ENCODE results near the gene TIMM21. TPM values are rescaled to one million over a fixed set of nuclear protein-coding genes. Genes with fewer than 3 reads are reported as not detected.
A peak's percentile ranks its signal among the peaks of the same experiment; 100 is the strongest.

TIMM21 gene
- total and polyA plus RNA-seq, 9 of the 15 experiments (the other 6 are each of a cell fraction or from before 2014, with no cell fraction given): 54.7 to 229 (median 83.3) TPM

DNA sequence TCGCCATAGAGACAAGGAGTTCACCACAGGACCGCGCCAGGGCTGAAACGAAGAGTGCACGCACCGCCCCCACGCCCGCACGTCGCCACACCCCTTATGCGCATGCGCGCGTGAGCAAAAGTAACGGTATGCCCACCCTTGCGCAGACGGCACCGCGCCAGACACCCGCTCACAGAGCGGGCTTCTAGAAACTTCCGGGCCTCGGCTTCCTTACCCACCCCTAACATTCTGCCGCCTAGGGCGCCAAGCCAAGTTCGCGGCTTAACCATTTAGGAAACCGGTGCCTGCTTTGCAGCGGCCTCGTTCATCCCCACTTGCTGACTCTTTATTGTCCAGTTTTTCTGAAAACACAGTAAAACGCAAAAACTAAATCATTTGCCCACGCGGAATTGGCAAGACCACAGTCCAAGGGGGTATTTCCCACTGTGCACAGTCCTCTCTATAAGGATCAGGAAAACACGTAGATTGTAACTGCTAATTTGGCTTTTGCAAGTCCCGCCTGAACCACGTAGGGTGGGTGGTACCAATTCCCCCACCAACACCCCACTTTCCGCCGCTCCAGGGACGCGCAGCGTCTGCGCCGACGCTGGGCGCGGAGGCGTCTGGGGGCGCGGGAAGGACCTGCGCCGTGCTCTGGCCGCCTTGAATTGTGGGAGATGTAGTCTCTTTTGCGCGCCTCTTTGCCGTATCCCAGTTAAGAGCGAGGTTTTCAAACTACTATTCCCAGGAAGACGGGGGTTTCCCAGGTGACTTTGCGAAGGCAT, at the start of gene TIMM21, which contains the start of gene FBXO15 (continued):
- no peak for TF ChIP-seq GTF2E2 (tag; IDR thresholded peaks at IDR 0.05)
- TF ChIP-seq RBM22 (IDR thresholded peaks at IDR 0.05; ENCODE audit: low read depth, low read length, poor library complexity, severe bottlenecking): no peak
- no peak for TF ChIP-seq HSF4 (CRISPR knock-in tag; IDR thresholded peaks at IDR 0.05; ENCODE audit: borderline replicate concordance)
- no peak for TF ChIP-seq POU5F1 (IDR thresholded peaks at IDR 0.05; ENCODE audit: borderline replicate concordance, low read depth, low read length, partially characterized antibody)
- TF ChIP-seq ZNF133 (CRISPR knock-in tag; IDR thresholded peaks at IDR 0.05): no peak
- TF ChIP-seq, protein P1, sequence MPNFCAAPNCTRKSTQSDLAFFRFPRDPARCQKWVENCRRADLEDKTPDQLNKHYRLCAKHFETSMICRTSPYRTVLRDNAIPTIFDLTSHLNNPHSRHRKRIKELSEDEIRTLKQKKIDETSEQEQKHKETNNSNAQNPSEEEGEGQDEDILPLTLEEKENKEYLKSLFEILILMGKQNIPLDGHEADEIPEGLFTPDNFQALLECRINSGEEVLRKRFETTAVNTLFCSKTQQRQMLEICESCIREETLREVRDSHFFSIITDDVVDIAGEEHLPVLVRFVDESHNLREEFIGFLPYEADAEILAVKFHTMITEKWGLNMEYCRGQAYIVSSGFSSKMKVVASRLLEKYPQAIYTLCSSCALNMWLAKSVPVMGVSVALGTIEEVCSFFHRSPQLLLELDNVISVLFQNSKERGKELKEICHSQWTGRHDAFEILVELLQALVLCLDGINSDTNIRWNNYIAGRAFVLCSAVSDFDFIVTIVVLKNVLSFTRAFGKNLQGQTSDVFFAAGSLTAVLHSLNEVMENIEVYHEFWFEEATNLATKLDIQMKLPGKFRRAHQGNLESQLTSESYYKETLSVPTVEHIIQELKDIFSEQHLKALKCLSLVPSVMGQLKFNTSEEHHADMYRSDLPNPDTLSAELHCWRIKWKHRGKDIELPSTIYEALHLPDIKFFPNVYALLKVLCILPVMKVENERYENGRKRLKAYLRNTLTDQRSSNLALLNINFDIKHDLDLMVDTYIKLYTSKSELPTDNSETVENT (CRISPR knock-in tag; IDR thresholded peaks at IDR 0.05): no peak
- TF ChIP-seq SMARCC2 (IDR thresholded peaks at IDR 0.05; ENCODE audit: low read depth): no peak
- no peak for TF ChIP-seq ZNF57 (CRISPR knock-in tag; IDR thresholded peaks at IDR 0.05)
- no peak for TF ChIP-seq FOXJ3 (CRISPR knock-in tag; IDR thresholded peaks at IDR 0.05)
- TF ChIP-seq ZNF274 (IDR thresholded peaks at IDR 0.05; ENCODE audit: borderline replicate concordance, low read depth, low read length): no peak
- TF ChIP-seq, protein P2, sequence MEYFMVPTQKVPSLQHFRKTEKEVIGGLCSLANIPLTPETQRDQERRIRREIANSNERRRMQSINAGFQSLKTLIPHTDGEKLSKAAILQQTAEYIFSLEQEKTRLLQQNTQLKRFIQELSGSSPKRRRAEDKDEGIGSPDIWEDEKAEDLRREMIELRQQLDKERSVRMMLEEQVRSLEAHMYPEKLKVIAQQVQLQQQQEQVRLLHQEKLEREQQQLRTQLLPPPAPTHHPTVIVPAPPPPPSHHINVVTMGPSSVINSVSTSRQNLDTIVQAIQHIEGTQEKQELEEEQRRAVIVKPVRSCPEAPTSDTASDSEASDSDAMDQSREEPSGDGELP (CRISPR knock-in tag; IDR thresholded peaks at IDR 0.05; ENCODE audit: borderline replicate concordance): peak; percentile 30
- TF ChIP-seq ADNP (tag; IDR thresholded peaks at IDR 0.05): no peak
- TF ChIP-seq FOXA1 (IDR thresholded peaks at IDR 0.05; ENCODE audit: borderline replicate concordance): no peak
- peak; percentile 49 for TF ChIP-seq TAF9B (IDR thresholded peaks at IDR 0.05; ENCODE audit: partially characterized antibody)
- peak; percentile 13 to 47; a peak in 1 of 4 replicates for TF ChIP-seq FOXK2 (conservative IDR thresholded peaks at IDR 0.05 in 1 of 2, IDR thresholded peaks at IDR 0.05 in 1 of 2; ENCODE audit: low read depth in 2 of 2)
- no peak for TF ChIP-seq SAFB (IDR thresholded peaks at IDR 0.05; ENCODE audit: borderline replicate concordance, low read depth, low read length)
- no peak for TF ChIP-seq RBM34 (IDR thresholded peaks at IDR 0.05; ENCODE audit: borderline replicate concordance, insufficient read depth, low read length)
- TF ChIP-seq, protein P3, sequence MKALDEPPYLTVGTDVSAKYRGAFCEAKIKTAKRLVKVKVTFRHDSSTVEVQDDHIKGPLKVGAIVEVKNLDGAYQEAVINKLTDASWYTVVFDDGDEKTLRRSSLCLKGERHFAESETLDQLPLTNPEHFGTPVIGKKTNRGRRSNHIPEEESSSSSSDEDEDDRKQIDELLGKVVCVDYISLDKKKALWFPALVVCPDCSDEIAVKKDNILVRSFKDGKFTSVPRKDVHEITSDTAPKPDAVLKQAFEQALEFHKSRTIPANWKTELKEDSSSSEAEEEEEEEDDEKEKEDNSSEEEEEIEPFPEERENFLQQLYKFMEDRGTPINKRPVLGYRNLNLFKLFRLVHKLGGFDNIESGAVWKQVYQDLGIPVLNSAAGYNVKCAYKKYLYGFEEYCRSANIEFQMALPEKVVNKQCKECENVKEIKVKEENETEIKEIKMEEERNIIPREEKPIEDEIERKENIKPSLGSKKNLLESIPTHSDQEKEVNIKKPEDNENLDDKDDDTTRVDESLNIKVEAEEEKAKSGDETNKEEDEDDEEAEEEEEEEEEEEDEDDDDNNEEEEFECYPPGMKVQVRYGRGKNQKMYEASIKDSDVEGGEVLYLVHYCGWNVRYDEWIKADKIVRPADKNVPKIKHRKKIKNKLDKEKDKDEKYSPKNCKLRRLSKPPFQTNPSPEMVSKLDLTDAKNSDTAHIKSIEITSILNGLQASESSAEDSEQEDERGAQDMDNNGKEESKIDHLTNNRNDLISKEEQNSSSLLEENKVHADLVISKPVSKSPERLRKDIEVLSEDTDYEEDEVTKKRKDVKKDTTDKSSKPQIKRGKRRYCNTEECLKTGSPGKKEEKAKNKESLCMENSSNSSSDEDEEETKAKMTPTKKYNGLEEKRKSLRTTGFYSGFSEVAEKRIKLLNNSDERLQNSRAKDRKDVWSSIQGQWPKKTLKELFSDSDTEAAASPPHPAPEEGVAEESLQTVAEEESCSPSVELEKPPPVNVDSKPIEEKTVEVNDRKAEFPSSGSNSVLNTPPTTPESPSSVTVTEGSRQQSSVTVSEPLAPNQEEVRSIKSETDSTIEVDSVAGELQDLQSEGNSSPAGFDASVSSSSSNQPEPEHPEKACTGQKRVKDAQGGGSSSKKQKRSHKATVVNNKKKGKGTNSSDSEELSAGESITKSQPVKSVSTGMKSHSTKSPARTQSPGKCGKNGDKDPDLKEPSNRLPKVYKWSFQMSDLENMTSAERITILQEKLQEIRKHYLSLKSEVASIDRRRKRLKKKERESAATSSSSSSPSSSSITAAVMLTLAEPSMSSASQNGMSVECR (CRISPR knock-in tag; IDR thresholded peaks at IDR 0.05): peak; percentile 29; the same call in 1 of the 2 replicates
- no peak for TF ChIP-seq JUNB (CRISPR knock-in tag; conservative IDR thresholded peaks at IDR 0.05)
- TF ChIP-seq HDGF (IDR thresholded peaks at IDR 0.05): no peak

Measured in K562 (cell line).